Measurements from ENCODE around the gene CBX8. TPM values are rescaled to one million over a fixed set of nuclear protein-coding genes. Genes with fewer than 3 reads are reported as not detected.
A peak's percentile ranks its signal among the peaks of the same experiment; 100 is the strongest.

The CBX8 gene
- total and polyA plus RNA-seq, 2 of the 13 experiments (the other 11 are each of a cell fraction or from before 2014, with no cell fraction given), result 0.34 to 12.6 TPM

DNA sequence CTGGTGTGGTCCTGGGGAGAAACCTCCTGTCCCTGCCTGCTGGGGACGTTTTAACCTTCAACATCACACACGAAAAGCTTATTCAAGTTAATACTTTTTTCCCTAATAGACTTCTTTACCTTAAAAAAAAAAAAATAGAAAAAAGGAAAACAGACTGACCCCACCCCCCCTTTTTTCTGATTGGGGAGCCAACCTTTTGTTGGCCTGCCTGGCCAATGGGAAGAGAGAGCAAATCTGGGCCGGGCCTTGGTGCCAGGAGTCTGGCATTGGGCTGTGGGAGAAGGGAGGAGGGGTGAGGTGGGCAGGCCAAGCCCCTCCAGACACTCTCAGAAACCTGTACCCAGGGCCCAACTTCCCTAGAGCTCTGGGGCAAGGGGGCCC lies 3.0 kb downstream of the CBX8 start:
- no peak overlapping the region for H3K27ac ChIP-seq (ENCODE audit: extremely low read length, insufficient read depth, low read length)

More for the DNA sequence above, 3.0 kb downstream of the CBX8 start:
- no TSS peak for BruUV-seq (replicated peaks)
- H3K4me3 ChIP-seq (replicated peaks in 1 of 3; ENCODE audit: insufficient read depth in 1 of 3, low read depth in 2 of 3, low read length in 3 of 3), result no peak overlapping the region
- no peak overlapping the region for H3K9ac ChIP-seq (ENCODE audit: insufficient read depth, low read depth, low read length)
- no peak for ATAC-seq
- TF ChIP-seq ZFP90 (CRISPR knock-in tag; IDR thresholded peaks at IDR 0.05; ENCODE audit: borderline replicate concordance), result no peak
- TF ChIP-seq FOXM1 (CRISPR knock-in tag; IDR thresholded peaks at IDR 0.05), result no peak
- TF ChIP-seq, protein P1, sequence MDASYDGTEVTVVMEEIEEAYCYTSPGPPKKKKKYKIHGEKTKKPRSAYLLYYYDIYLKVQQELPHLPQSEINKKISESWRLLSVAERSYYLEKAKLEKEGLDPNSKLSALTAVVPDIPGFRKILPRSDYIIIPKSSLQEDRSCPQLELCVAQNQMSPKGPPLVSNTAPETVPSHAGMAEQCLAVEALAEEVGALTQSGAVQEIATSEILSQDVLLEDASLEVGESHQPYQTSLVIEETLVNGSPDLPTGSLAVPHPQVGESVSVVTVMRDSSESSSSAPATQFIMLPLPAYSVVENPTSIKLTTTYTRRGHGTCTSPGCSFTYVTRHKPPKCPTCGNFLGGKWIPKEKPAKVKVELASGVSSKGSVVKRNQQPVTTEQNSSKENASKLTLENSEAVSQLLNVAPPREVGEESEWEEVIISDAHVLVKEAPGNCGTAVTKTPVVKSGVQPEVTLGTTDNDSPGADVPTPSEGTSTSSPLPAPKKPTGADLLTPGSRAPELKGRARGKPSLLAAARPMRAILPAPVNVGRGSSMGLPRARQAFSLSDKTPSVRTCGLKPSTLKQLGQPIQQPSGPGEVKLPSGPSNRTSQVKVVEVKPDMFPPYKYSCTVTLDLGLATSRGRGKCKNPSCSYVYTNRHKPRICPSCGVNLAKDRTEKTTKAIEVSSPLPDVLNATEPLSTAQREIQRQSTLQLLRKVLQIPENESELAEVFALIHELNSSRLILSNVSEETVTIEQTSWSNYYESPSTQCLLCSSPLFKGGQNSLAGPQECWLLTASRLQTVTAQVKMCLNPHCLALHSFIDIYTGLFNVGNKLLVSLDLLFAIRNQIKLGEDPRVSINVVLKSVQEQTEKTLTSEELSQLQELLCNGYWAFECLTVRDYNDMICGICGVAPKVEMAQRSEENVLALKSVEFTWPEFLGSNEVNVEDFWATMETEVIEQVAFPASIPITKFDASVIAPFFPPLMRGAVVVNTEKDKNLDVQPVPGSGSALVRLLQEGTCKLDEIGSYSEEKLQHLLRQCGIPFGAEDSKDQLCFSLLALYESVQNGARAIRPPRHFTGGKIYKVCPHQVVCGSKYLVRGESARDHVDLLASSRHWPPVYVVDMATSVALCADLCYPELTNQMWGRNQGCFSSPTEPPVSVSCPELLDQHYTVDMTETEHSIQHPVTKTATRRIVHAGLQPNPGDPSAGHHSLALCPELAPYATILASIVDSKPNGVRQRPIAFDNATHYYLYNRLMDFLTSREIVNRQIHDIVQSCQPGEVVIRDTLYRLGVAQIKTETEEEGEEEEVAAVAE (CRISPR knock-in tag; IDR thresholded peaks at IDR 0.05; ENCODE audit: borderline replicate concordance), result no peak
- TF ChIP-seq, protein P2, sequence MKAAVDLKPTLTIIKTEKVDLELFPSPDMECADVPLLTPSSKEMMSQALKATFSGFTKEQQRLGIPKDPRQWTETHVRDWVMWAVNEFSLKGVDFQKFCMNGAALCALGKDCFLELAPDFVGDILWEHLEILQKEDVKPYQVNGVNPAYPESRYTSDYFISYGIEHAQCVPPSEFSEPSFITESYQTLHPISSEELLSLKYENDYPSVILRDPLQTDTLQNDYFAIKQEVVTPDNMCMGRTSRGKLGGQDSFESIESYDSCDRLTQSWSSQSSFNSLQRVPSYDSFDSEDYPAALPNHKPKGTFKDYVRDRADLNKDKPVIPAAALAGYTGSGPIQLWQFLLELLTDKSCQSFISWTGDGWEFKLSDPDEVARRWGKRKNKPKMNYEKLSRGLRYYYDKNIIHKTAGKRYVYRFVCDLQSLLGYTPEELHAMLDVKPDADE (CRISPR knock-in tag; IDR thresholded peaks at IDR 0.05), result no peak
- TF ChIP-seq GLI4 (CRISPR knock-in tag; IDR thresholded peaks at IDR 0.05; ENCODE audit: borderline replicate concordance), result no peak
- TF ChIP-seq, protein P3, sequence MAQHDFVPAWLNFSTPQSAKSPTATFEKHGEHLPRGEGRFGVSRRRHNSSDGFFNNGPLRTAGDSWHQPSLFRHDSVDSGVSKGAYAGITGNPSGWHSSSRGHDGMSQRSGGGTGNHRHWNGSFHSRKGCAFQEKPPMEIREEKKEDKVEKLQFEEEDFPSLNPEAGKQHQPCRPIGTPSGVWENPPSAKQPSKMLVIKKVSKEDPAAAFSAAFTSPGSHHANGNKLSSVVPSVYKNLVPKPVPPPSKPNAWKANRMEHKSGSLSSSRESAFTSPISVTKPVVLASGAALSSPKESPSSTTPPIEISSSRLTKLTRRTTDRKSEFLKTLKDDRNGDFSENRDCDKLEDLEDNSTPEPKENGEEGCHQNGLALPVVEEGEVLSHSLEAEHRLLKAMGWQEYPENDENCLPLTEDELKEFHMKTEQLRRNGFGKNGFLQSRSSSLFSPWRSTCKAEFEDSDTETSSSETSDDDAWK (CRISPR knock-in tag; IDR thresholded peaks at IDR 0.05), result no peak
- TF ChIP-seq, protein P4, sequence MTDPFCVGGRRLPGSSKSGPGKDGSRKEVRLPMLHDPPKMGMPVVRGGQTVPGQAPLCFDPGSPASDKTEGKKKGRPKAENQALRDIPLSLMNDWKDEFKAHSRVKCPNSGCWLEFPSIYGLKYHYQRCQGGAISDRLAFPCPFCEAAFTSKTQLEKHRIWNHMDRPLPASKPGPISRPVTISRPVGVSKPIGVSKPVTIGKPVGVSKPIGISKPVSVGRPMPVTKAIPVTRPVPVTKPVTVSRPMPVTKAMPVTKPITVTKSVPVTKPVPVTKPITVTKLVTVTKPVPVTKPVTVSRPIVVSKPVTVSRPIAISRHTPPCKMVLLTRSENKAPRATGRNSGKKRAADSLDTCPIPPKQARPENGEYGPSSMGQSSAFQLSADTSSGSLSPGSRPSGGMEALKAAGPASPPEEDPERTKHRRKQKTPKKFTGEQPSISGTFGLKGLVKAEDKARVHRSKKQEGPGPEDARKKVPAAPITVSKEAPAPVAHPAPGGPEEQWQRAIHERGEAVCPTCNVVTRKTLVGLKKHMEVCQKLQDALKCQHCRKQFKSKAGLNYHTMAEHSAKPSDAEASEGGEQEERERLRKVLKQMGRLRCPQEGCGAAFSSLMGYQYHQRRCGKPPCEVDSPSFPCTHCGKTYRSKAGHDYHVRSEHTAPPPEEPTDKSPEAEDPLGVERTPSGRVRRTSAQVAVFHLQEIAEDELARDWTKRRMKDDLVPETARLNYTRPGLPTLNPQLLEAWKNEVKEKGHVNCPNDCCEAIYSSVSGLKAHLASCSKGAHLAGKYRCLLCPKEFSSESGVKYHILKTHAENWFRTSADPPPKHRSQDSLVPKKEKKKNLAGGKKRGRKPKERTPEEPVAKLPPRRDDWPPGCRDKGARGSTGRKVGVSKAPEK (CRISPR knock-in tag; IDR thresholded peaks at IDR 0.05; ENCODE audit: borderline replicate concordance), result no peak
- TF ChIP-seq DMAP1 (CRISPR knock-in tag; IDR thresholded peaks at IDR 0.05), result no peak
- no peak for TF ChIP-seq GATAD2A (CRISPR knock-in tag; IDR thresholded peaks at IDR 0.05)
- TF ChIP-seq NFYB (CRISPR knock-in tag; IDR thresholded peaks at IDR 0.05), result peak; percentile 58
- no peak for TF ChIP-seq ZNF780A (CRISPR knock-in tag; IDR thresholded peaks at IDR 0.05)
- peak; percentile 50; the same call in 1 of the 2 replicates for TF ChIP-seq NFYC (CRISPR knock-in tag; IDR thresholded peaks at IDR 0.05)
- no peak for TF ChIP-seq GATA4 (IDR thresholded peaks at IDR 0.05; ENCODE audit: borderline replicate concordance, low read depth)
- POLR2A ChIA-PET, result no interaction called here
- H3K79me2 ChIP-seq (ENCODE audit: insufficient read depth, low read length), result peaks cover 10% of the 10 kb centered on the region
- peaks cover 5 to 9% of the 10 kb centered on the region in 2 experiments; a peak in 4 of 5 replicates for H3K36me3 ChIP-seq (replicated peaks in 1 of 2; ENCODE audit: control insufficient read depth in 1 of 2, insufficient read depth in 2 of 2, low read length in 2 of 2)
- no peak for DNase-seq (ENCODE audit: low spot score)
- no peaks in the 10 kb centered on the region for H4K20me1 ChIP-seq (ENCODE audit: insufficient read depth, low read length)
- H3K27me3 ChIP-seq (ENCODE audit: control insufficient read depth in 1 of 2, insufficient read depth in 2 of 2, low read length in 2 of 2), result peaks cover 25 to 48% of the 10 kb centered on the region in 2 experiments
- no peak overlapping the region for H2AFZ ChIP-seq (ENCODE audit: low read length)
- in situ Hi-C loops (cut with HindIII; ENCODE audit: extremely low pct_ligation_motif_present, low pct_unique_long_range_greater_than_20kb) (no loop called here), intact Hi-C loops (cut with micrococcal nuclease; ENCODE audit: unreplicated experiment) (no loop called here)
- FAIRE-seq, result no peak
- H3K4me1 ChIP-seq (ENCODE audit: insufficient read depth, low read length), result peaks cover 66% of the 10 kb centered on the region
- H3K9me3 ChIP-seq (ENCODE audit: low read length), result no peaks in the 10 kb centered on the region
- no peak overlapping the region for H3K4me2 ChIP-seq (ENCODE audit: low read depth, low read length)
- 71% methylated on average over 3 of the region's 3 CpGs for WGBS (ENCODE audit: low lambda C conversion rate)
- CTCF ChIA-PET (ENCODE audit: low intra/inter-chr PET ratio, low total read pairs), result no interaction called here

All from HepG2 (cell line).